Ovary (tissue), 3 donors: Measurements from ENCODE around the gene PRSS38.

Experiments
- CTCF ChIP-seq, 3 donors: fragments of 450-650 bp in 2 of 3; fragments of 200-600 bp in 1 of 3; IDR thresholded peaks; one replicate each; pipeline versions ENCODE4 v1.5.1 to v1.8.0; 2016 to 2022; ENCODE audit warnings: antibody characterized with exemption in 3 of 3, mild to moderate bottlenecking in 1 of 3
- EP300 ChIP-seq: sonication (generic); formaldehyde crosslinking; IDR thresholded peaks from one replicate; pipeline ENCODE4 v1.6.1; 2017; ENCODE audit warnings: antibody characterized with exemption
- POLR2A ChIP-seq: fragments of 450-650 bp; IDR thresholded peaks from one replicate; pipeline ENCODE4 v1.6.1; 2017; ENCODE audit warnings: antibody characterized with exemption, mild to moderate bottlenecking, moderate library complexity
- donor health status: DM: no; HTN: no; CAD: no.

GRCh38 chr1:227782226-227782625, 33.2 kb upstream of the PRSS38 start:
- TF ChIP-seq CTCF (IDR thresholded peaks at IDR 0.05) (no peak), EP300 (no peak), POLR2A (no peak)
